ENCODE measurements around the gene PDE8A. TPM values are rescaled to one million over a fixed set of nuclear protein-coding genes. Genes with fewer than 3 reads are reported as not detected.

Gene PDE8A
- total RNA-seq, 1 donor = 30.4 TPM

- Histone ChIP-seq H3K36me3 (ENCODE audit: insufficient read depth, low read length) (peaks cover 36% of the 10 kb centered on the region), H3K79me2 (ENCODE audit: insufficient read depth, low read length) (no peaks in the 10 kb centered on the region), H2AFZ (ENCODE audit: low read length) (no peak overlapping the region), H3K27me3 (ENCODE audit: insufficient read depth, low read length) (no peaks in the 10 kb centered on the region), H4K20me1 (ENCODE audit: insufficient read depth, low read length) (no peaks in the 10 kb centered on the region), H3K4me2 (ENCODE audit: insufficient read depth, low read length) (no peak overlapping the region), H3K4me1 (ENCODE audit: insufficient read depth, low read length) (no peaks in the 10 kb centered on the region), H3K4me3 (ENCODE audit: insufficient read depth, low read length) (no peak overlapping the region), H3K9me3 (ENCODE audit: low read depth, low read length) (no peaks in the 10 kb centered on the region), H3K27ac (ENCODE audit: low read depth, low read length) (no peak overlapping the region)
- DNase-seq (ENCODE audit: insufficient read length, low spot score, missing footprints) = no peak
- no peak for TF ChIP-seq CTCF (IDR thresholded peaks at IDR 0.05; ENCODE audit: extremely low read depth, low read depth, low read length)
Observed at GRCh38 chr15:85118173-85118572, 136.5 kb downstream of the PDE8A start.

- no peak overlapping the region for H3K4me3 ChIP-seq (ENCODE audit: insufficient read depth, low read length)
- H3K36me3 ChIP-seq (ENCODE audit: insufficient read depth, low read length) = peaks cover 36% of the 10 kb centered on the region
- H3K79me2 ChIP-seq (ENCODE audit: insufficient read depth, low read length) = no peaks in the 10 kb centered on the region
- H3K27ac ChIP-seq (ENCODE audit: low read depth, low read length) = no peak overlapping the region
- no peaks in the 10 kb centered on the region for H3K27me3 ChIP-seq (ENCODE audit: insufficient read depth, low read length)
- H3K4me1 ChIP-seq (ENCODE audit: insufficient read depth, low read length) = no peaks in the 10 kb centered on the region
- H3K4me2 ChIP-seq (ENCODE audit: insufficient read depth, low read length) = no peak overlapping the region
- TF ChIP-seq CTCF (IDR thresholded peaks at IDR 0.05; ENCODE audit: extremely low read depth, low read depth, low read length) = no peak
- H3K9me3 ChIP-seq (ENCODE audit: low read depth, low read length) = no peaks in the 10 kb centered on the region
- H4K20me1 ChIP-seq (ENCODE audit: insufficient read depth, low read length) = no peaks in the 10 kb centered on the region
- DNase-seq (ENCODE audit: insufficient read length, low spot score, missing footprints) = no peak
- H2AFZ ChIP-seq (ENCODE audit: low read length) = no peak overlapping the region
Observed at GRCh38 chr15:85118581-85118980, 136.9 kb downstream of the PDE8A start.

GRCh38 chr15:85120351-85121113, 138.9 kb downstream of the PDE8A start:
- Histone ChIP-seq H3K9me3 (ENCODE audit: low read depth, low read length) (no peaks in the 10 kb centered on the region), H3K79me2 (ENCODE audit: insufficient read depth, low read length) (no peaks in the 10 kb centered on the region), H3K4me1 (ENCODE audit: insufficient read depth, low read length) (no peaks in the 10 kb centered on the region), H3K27me3 (ENCODE audit: insufficient read depth, low read length) (no peaks in the 10 kb centered on the region), H3K27ac (ENCODE audit: low read depth, low read length) (no peak overlapping the region), H2AFZ (ENCODE audit: low read length) (no peak overlapping the region), H4K20me1 (ENCODE audit: insufficient read depth, low read length) (no peaks in the 10 kb centered on the region), H3K4me2 (ENCODE audit: insufficient read depth, low read length) (no peak overlapping the region), H3K4me3 (ENCODE audit: insufficient read depth, low read length) (no peak overlapping the region), H3K36me3 (ENCODE audit: insufficient read depth, low read length) (peaks cover 24% of the 10 kb centered on the region)
- TF ChIP-seq CTCF (IDR thresholded peaks at IDR 0.05; ENCODE audit: extremely low read depth, low read depth, low read length) = no peak
- no peak for DNase-seq (ENCODE audit: insufficient read length, low spot score, missing footprints)

- no peak overlapping the region for H3K4me3 ChIP-seq (ENCODE audit: insufficient read depth, low read length)
- no peak overlapping the region for H2AFZ ChIP-seq (ENCODE audit: low read length)
- DNase-seq (ENCODE audit: insufficient read length, low spot score, missing footprints) = no peak
- no peak overlapping the region for H3K4me2 ChIP-seq (ENCODE audit: insufficient read depth, low read length)
- TF ChIP-seq CTCF (IDR thresholded peaks at IDR 0.05; ENCODE audit: extremely low read depth, low read depth, low read length) = no peak
- H3K9me3 ChIP-seq (ENCODE audit: low read depth, low read length) = no peaks in the 10 kb centered on the region
- no peaks in the 10 kb centered on the region for H3K4me1 ChIP-seq (ENCODE audit: insufficient read depth, low read length)
- no peaks in the 10 kb centered on the region for H3K27me3 ChIP-seq (ENCODE audit: insufficient read depth, low read length)
- H3K27ac ChIP-seq (ENCODE audit: low read depth, low read length) = no peak overlapping the region
- peaks cover 13% of the 10 kb centered on the region for H3K36me3 ChIP-seq (ENCODE audit: insufficient read depth, low read length)
- H3K79me2 ChIP-seq (ENCODE audit: insufficient read depth, low read length) = no peaks in the 10 kb centered on the region
- no peaks in the 10 kb centered on the region for H4K20me1 ChIP-seq (ENCODE audit: insufficient read depth, low read length)
Observed at GRCh38 chr15:85124173-85124572, 142.5 kb downstream of the PDE8A start.
